ENCODE data around the gene HSPE1.

GRCh38 chr2:197498235-197498936 lies 1.8 kb upstream of the HSPE1 start:
- TF ChIP-seq, protein P1, sequence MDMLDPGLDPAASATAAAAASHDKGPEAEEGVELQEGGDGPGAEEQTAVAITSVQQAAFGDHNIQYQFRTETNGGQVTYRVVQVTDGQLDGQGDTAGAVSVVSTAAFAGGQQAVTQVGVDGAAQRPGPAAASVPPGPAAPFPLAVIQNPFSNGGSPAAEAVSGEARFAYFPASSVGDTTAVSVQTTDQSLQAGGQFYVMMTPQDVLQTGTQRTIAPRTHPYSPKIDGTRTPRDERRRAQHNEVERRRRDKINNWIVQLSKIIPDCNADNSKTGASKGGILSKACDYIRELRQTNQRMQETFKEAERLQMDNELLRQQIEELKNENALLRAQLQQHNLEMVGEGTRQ (IDR thresholded peaks at IDR 0.05): no peak
- no peak for TF ChIP-seq JUN (IDR thresholded peaks at IDR 0.05)

Data from A549 (cell line).